WTC11 (cell line): ENCODE data around the gene STK39. TPM values are rescaled to one million over a fixed set of nuclear protein-coding genes. Genes with fewer than 3 reads are reported as not detected.
A peak's percentile ranks its signal among the peaks of the same experiment; 100 is the strongest.
"Not testable (repeated sequence)": the region's sequence is repeated elsewhere in the genome, so short reads cannot be mapped to it uniquely, and the experiment has no call there.

Experiments used
- ATAC-seq: fragments of 200-7000 bp; cut with Tn5 transposase; 2 replicates; pipeline ENCODE4 v1.10.0; 2021; ENCODE audit warnings: mild to moderate bottlenecking, moderate library complexity
- CTCF ChIA-PET: fragments of 300-600 bp; sonication (Branson Sonifier 250); formaldehyde crosslinking; loops from one replicate; lab custom pipeline; 2021; ENCODE audit warnings: antibody characterized with exemption; lab: Charles Lee
- POLR2A ChIA-PET: fragments of 350-600 bp; sonication (Branson Sonifier 250); formaldehyde crosslinking; loops from one replicate; lab custom pipeline; 2021; ENCODE audit warnings: antibody characterized with exemption; lab: Charles Lee
- DNase-seq: peaks from one replicate; pipeline ENCODE4 v3.0.0; 2021; ENCODE audit warnings: low spot score
- H3K27ac Mint-ChIP-seq: 2 replicates; pipeline ENCODE4 v1.8.0; 2021; ENCODE audit warnings: mixed read lengths
- H3K27me3 Mint-ChIP-seq: 2 replicates; pipeline ENCODE4 v1.8.0; 2021; ENCODE audit warnings: low read depth, mild to moderate bottlenecking, moderate library complexity, mixed read lengths
- H3K36me3 Mint-ChIP-seq: 2 replicates; pipeline ENCODE4 v1.8.0; 2021; ENCODE audit warnings: mixed read lengths
- H3K4me1 Mint-ChIP-seq: 2 replicates; pipeline ENCODE4 v1.8.0; 2022; ENCODE audit warnings: mixed read lengths
- H3K4me3 Mint-ChIP-seq: 2 replicates; pipeline ENCODE4 v1.8.0; 2021; ENCODE audit warnings: mild to moderate bottlenecking, moderate library complexity, mixed read lengths
- H3K9me3 Mint-ChIP-seq: 2 replicates; pipeline ENCODE4 v1.8.0; 2021; ENCODE audit warnings: mixed read lengths
- ATF1 ChIP-seq: sonication (generic); formaldehyde crosslinking; IDR thresholded peaks from 2 replicates; pipeline ENCODE4 v1.8.1; 2023; ENCODE audit warnings: mild to moderate bottlenecking, moderate library complexity, missing genetic modification reagents
- ESRRA ChIP-seq: sonication (generic); formaldehyde crosslinking; IDR thresholded peaks from 2 replicates; pipeline ENCODE4 v1.8.1; 2022; ENCODE audit warnings: mild to moderate bottlenecking, missing genetic modification reagents, borderline replicate concordance
- ETV6 ChIP-seq: sonication (generic); formaldehyde crosslinking; IDR thresholded peaks from 2 replicates; pipeline ENCODE4 v1.8.1; 2022; ENCODE audit warnings: mild to moderate bottlenecking, missing genetic modification reagents
- FOXP1 ChIP-seq: sonication (generic); formaldehyde crosslinking; IDR thresholded peaks from 2 replicates; pipeline ENCODE4 v1.8.0; 2022; ENCODE audit warnings: missing genetic modification reagents, mild to moderate bottlenecking, moderate library complexity, borderline replicate concordance
- NFATC4 ChIP-seq: fragments of 250-450 bp; sonication (Bioruptor Pico); IDR thresholded peaks from 2 replicates; pipeline ENCODE4 v1.9.0; 2021; ENCODE audit warnings: mild to moderate bottlenecking
- SMAD3 ChIP-seq: sonication (generic); formaldehyde crosslinking; IDR thresholded peaks from 2 replicates; pipeline ENCODE4 v1.8.0; 2022; ENCODE audit warnings: missing genetic modification reagents, mild to moderate bottlenecking, borderline replicate concordance
- SP1 ChIP-seq: sonication (generic); formaldehyde crosslinking; conservative IDR thresholded peaks from 2 replicates; pipeline ENCODE4 v1.8.1; 2022; ENCODE audit warnings: missing genetic modification reagents
- ZNF138 ChIP-seq: sonication (generic); formaldehyde crosslinking; conservative IDR thresholded peaks from 2 replicates; pipeline ENCODE4 v1.8.1; 2022; ENCODE audit warnings: mild to moderate bottlenecking, moderate library complexity, missing genetic modification reagents
- total RNA-seq: library from RNA; stranded (reverse); gene quantifications from 3 replicates; pipeline ENCODE4 v1.2.3, GENCODE V29; 2021
- TF ChIP-seq, protein P1 (sequence below): sonication (generic); formaldehyde crosslinking; IDR thresholded peaks from 2 replicates; pipeline ENCODE4 v1.8.0; 2022; ENCODE audit warnings: mild to moderate bottlenecking, missing genetic modification reagents
- TF ChIP-seq, protein P2 (sequence below): sonication (generic); formaldehyde crosslinking; conservative IDR thresholded peaks from 2 replicates; pipeline ENCODE4 v1.8.1; 2022; ENCODE audit warnings: mild to moderate bottlenecking, missing genetic modification reagents
- TF ChIP-seq, protein P3 (sequence below): sonication (generic); formaldehyde crosslinking; IDR thresholded peaks from 2 replicates; pipeline ENCODE4 v1.8.0; 2022; ENCODE audit warnings: missing genetic modification reagents
- TF ChIP-seq, protein P4 (sequence below): sonication (generic); formaldehyde crosslinking; IDR thresholded peaks from 2 replicates; pipeline ENCODE4 v1.8.0; 2022; ENCODE audit warnings: mild to moderate bottlenecking, missing genetic modification reagents
- TF ChIP-seq, protein P5 (sequence below): sonication (generic); formaldehyde crosslinking; IDR thresholded peaks from 2 replicates; pipeline ENCODE4 v1.8.1; 2022; ENCODE audit warnings: low read depth, missing genetic modification reagents, borderline replicate concordance

Gene STK39
- total RNA-seq, 1 experiment from 2014 or later, result 20.5 TPM

DNA sequence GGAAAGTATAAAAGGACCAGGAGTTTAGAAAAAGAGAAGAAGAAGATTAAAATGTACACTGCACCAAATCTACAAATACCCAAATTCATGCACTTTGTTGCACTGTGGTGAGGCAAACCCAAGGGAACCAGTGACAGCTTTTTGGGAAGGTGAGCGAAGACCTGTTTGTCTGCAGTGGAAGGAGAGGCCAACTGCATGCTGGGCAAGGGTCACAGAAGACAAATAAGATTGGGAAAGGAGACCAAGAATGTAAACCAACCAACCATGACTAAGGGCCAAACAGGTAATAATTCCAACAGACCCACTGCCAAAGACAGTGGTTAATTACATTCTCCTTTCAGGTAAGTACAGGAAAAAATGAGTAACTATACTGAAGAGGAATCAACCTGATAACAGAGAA lies 202.8 kb downstream of the STK39 start (continued):
- TF ChIP-seq, protein P1, sequence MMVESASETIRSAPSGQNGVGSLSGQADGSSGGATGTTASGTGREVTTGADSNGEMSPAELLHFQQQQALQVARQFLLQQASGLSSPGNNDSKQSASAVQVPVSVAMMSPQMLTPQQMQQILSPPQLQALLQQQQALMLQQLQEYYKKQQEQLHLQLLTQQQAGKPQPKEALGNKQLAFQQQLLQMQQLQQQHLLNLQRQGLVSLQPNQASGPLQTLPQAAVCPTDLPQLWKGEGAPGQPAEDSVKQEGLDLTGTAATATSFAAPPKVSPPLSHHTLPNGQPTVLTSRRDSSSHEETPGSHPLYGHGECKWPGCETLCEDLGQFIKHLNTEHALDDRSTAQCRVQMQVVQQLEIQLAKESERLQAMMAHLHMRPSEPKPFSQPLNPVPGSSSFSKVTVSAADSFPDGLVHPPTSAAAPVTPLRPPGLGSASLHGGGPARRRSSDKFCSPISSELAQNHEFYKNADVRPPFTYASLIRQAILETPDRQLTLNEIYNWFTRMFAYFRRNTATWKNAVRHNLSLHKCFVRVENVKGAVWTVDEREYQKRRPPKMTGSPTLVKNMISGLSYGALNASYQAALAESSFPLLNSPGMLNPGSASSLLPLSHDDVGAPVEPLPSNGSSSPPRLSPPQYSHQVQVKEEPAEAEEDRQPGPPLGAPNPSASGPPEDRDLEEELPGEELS (CRISPR knock-in tag), result no peak
- TF ChIP-seq, all 79 proteins: peak for 0

DNA sequence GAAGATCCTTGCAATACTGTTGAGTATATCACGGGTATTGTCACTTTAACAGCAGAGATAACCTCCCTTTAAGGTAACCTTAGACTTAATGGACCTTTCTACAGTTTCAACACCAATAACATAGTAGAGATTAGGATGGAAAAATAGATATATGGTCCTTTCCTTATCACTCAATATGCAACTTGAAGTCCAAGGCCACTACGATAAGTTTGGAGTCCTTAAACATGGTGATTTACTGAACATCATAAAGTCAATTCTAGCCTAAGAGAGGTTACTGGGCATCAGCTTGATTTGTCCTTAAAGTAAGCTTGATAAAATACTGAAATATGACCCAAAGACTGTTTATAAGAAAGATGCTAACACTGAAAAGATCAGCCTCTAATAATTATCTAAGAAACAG lies 203.2 kb downstream of the STK39 start:
- Mint-ChIP-seq H3K4me3 (no peak overlapping the region), H3K27ac (0 out of 2 replicates have a peak overlapping the region, but pooled peaks have one; percentile 4)
- DNase-seq (no peak), ATAC-seq (no peak)
- TF ChIP-seq SMAD3, result no peak
- no peak for TF ChIP-seq ESRRA (CRISPR knock-in tag)
- no peak for TF ChIP-seq ATF1 (CRISPR knock-in tag)
- TF ChIP-seq SP1, result no peak
- TF ChIP-seq FOXP1 (CRISPR knock-in tag), result no peak
- TF ChIP-seq, protein P2, sequence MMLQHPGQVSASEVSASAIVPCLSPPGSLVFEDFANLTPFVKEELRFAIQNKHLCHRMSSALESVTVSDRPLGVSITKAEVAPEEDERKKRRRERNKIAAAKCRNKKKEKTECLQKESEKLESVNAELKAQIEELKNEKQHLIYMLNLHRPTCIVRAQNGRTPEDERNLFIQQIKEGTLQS, result no peak
- TF ChIP-seq, protein P3, sequence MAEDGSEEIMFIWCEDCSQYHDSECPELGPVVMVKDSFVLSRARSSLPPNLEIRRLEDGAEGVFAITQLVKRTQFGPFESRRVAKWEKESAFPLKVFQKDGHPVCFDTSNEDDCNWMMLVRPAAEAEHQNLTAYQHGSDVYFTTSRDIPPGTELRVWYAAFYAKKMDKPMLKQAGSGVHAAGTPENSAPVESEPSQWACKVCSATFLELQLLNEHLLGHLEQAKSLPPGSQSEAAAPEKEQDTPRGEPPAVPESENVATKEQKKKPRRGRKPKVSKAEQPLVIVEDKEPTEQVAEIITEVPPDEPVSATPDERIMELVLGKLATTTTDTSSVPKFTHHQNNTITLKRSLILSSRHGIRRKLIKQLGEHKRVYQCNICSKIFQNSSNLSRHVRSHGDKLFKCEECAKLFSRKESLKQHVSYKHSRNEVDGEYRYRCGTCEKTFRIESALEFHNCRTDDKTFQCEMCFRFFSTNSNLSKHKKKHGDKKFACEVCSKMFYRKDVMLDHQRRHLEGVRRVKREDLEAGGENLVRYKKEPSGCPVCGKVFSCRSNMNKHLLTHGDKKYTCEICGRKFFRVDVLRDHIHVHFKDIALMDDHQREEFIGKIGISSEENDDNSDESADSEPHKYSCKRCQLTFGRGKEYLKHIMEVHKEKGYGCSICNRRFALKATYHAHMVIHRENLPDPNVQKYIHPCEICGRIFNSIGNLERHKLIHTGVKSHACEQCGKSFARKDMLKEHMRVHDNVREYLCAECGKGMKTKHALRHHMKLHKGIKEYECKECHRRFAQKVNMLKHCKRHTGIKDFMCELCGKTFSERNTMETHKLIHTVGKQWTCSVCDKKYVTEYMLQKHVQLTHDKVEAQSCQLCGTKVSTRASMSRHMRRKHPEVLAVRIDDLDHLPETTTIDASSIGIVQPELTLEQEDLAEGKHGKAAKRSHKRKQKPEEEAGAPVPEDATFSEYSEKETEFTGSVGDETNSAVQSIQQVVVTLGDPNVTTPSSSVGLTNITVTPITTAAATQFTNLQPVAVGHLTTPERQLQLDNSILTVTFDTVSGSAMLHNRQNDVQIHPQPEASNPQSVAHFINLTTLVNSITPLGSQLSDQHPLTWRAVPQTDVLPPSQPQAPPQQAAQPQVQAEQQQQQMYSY, result no peak
- no peak for TF ChIP-seq ETV6 (CRISPR knock-in tag)
- no peak for TF ChIP-seq NFATC4 (CRISPR knock-in tag)
- TF ChIP-seq ZNF138 (CRISPR knock-in tag), result no peak
- TF ChIP-seq, protein P4, sequence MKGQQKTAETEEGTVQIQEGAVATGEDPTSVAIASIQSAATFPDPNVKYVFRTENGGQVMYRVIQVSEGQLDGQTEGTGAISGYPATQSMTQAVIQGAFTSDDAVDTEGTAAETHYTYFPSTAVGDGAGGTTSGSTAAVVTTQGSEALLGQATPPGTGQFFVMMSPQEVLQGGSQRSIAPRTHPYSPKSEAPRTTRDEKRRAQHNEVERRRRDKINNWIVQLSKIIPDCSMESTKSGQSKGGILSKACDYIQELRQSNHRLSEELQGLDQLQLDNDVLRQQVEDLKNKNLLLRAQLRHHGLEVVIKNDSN, result no peak
- TF ChIP-seq, protein P5, sequence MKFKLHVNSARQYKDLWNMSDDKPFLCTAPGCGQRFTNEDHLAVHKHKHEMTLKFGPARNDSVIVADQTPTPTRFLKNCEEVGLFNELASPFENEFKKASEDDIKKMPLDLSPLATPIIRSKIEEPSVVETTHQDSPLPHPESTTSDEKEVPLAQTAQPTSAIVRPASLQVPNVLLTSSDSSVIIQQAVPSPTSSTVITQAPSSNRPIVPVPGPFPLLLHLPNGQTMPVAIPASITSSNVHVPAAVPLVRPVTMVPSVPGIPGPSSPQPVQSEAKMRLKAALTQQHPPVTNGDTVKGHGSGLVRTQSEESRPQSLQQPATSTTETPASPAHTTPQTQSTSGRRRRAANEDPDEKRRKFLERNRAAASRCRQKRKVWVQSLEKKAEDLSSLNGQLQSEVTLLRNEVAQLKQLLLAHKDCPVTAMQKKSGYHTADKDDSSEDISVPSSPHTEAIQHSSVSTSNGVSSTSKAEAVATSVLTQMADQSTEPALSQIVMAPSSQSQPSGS (CRISPR knock-in tag), result no peak
- TF ChIP-seq, all 79 proteins: peak for 0
- ChIA-PET POLR2A (no interaction called here), CTCF (no interaction called here)
- Mint-ChIP-seq H3K4me1 (peaks cover 10% of the 10 kb centered on the region), H3K36me3 (no peaks in the 10 kb centered on the region), H3K27me3 (no peaks in the 10 kb centered on the region), H3K9me3 (no peaks in the 10 kb centered on the region)

DNA sequence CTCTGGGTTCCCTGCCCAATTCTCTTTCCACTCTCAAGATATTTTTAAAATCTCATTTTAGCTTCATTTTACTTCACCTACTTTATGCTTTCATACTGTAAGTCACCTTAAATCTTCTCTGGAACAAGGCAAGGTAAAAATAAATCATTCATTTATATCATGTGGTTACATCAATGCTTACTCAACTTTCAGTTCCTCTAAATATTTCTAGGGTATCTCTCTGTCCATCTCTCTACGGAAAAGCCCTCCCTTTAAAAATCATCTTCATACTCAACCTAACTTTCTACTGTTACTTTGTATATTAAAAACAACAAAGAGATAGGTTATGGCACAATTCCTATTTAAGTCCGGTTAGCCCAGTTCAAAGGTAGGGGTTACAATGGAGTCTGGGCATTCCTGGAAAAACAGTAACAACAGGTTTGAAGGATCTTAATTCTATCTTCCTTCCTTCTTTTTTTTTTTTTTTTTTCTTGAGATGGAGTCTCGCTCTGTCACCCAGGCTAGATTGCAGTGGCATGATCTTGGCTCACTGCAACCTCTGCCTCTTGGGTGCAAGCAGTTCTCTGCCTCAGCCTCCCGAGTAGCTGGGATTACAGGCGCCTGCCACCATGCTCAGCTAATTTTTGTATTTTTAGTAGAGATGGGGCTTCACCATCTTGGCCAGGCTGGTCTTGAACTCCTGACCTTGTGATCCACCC lies 205.1 kb downstream of the STK39 start:
- ATAC-seq, H3K4me3 Mint-ChIP-seq, H3K9me3 Mint-ChIP-seq, POLR2A ChIA-PET, H3K27ac Mint-ChIP-seq, DNase-seq, H3K27me3 Mint-ChIP-seq, H3K36me3 Mint-ChIP-seq, H3K4me1 Mint-ChIP-seq: not testable (repeated sequence)
- CTCF ChIA-PET, result interaction anchor here (0.8 to 1.0 kb wide), 2 partner anchors 8 to 76 kb away, joined by 3 to 4 read pairs; no protein-coding TSS in a partner anchor
